Psoas muscle (tissue), 8 donors: Measurements from ENCODE around the gene GDI2. TPM values are rescaled to one million over a fixed set of nuclear protein-coding genes. Genes with fewer than 3 reads are reported as not detected.

Source experiments
- ATAC-seq, 4 donors: fragments of 200-7000 bp; cut with Tn5 transposase; one replicate each; pipeline ENCODE4 v1.9.1; 2020; ENCODE audit warnings: moderate library complexity in 3 of 4, mild to moderate bottlenecking in 2 of 4
- DNase-seq, 2 donors: peaks; one replicate each; pipeline ENCODE4 v3.0.0-alpha.2; 2020
- H3K27ac ChIP-seq: fragments of 200-600 bp; one replicate; pipeline ENCODE4 v1.8.0; 2022
- H3K27me3 ChIP-seq, 3 donors: fragments of 200-600 bp in 1 of 3; one replicate each; pipeline versions ENCODE4 v1.6.1 to v1.8.0; 2013 to 2022; ENCODE audit warnings: low read length in 2 of 3, mild to moderate bottlenecking in 2 of 3, moderate library complexity in 1 of 3; ENCODE audit not compliant: insufficient read depth in 3 of 3
- H3K36me3 ChIP-seq, 2 donors: fragments of 200-600 bp in 1 of 2; one replicate each; pipeline versions ENCODE4 v1.6.1 to v1.8.0; 2013 to 2022; ENCODE audit warnings: low read depth in 1 of 2, mild to moderate bottlenecking in 1 of 2, moderate library complexity in 1 of 2; ENCODE audit not compliant: insufficient read depth in 1 of 2
- H3K4me1 ChIP-seq: fragments of 200-600 bp; one replicate; pipeline ENCODE4 v1.8.0; 2022
- H3K4me3 ChIP-seq: fragments of 200-600 bp; one replicate; pipeline ENCODE4 v1.8.0; 2022; ENCODE audit warnings: mild to moderate bottlenecking
- H3K9me3 ChIP-seq: fragments of 200-600 bp; one replicate; pipeline ENCODE4 v1.8.0; 2022
- WGBS, 3 donors: extraction: QIAGEN DNeasy Blood & Tissue Kit; methylation state at CpG; one replicate each; pipeline versions ENCODE4 v1.1.6 to v1.1.7; 2013; 5-methylcytosine and 5-hydroxymethylcytosine counted together
- intact Hi-C, 2 donors: fragments of 100-400 bp; cut with DNase I; formaldehyde crosslinking; loops; one replicate each; pipeline versions ENCODE4 v1.11.0 to v1.14.2; 2022
- polyA plus RNA-seq, 3 donors: library from polyadenylated mRNA; stranded (reverse); fragments of 200-250 nt; gene quantifications; one replicate each; pipeline ENCODE4 v1.2.3, GENCODE V29; 2013
- total RNA-seq, 4 donors: library from RNA; stranded (reverse); fragmentation: NEBNext Ultra II Directional in 2 of 4; extraction: Animal tissue kit (Norgen Biotek cat#: 25700) in 2 of 4; gene quantifications; one replicate each; pipeline versions ENCODE4 v1.2.1 to v1.2.4, GENCODE V29; 2021 to 2023
- TF ChIP-seq, protein P1 (sequence below): fragments of 200-600 bp; IDR thresholded peaks from one replicate; pipeline ENCODE4 v1.8.0; 2022; ENCODE audit warnings: antibody characterized with exemption
- donor health status: healthy with polysubstance abuse.
- donor health status: DM: no; HTN: no; CAD: no; lungs with moderate emphysema.
- donor health status: Bipolar disorder and iron deficiency.
- donor health status: healthy.
- donor health status: DM: yes; HTN: yes; CAD: no.
- donor health status: DM: no; HTN: no; CAD: no.
- donor health status: DM: no; HTN: no; CAD: no.
- donor health status: DM: yes; HTN: yes; CAD: no.

Gene GDI2
- total and polyA plus RNA-seq, 7 donors = 79.6 to 152 (median 116) TPM

DNA sequence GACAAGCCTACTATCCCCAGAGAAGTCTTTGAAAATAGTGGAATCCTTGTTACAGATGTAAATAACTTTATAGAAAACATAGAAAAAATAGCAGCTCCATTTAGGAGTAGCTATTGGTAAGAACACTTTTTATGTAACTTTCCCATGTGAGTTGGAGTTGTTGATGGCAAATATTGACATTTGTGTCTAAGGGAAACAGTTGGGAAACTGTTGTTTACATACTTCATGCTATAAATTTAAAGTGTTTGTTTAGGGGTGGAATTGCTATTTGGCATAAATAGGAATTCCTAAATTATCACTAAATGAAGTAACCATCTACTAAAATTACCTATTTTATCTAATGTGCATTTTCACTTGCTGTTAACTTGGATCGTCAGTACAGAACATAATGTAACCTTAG, 50.7 kb downstream of the GDI2 start:
- ATAC-seq = no peak
- 33 to 80% (median 76%) methylated on average over 1 of the region's 1 CpG for WGBS, 3 donors
- DNase-seq = no peak
- H3K9me3 ChIP-seq = no peaks in the 10 kb centered on the region
- no peak overlapping the region for H3K27ac ChIP-seq
- H3K4me1 ChIP-seq = no peaks in the 10 kb centered on the region
- intact Hi-C loops = no loop called here
- TF ChIP-seq, protein P1, sequence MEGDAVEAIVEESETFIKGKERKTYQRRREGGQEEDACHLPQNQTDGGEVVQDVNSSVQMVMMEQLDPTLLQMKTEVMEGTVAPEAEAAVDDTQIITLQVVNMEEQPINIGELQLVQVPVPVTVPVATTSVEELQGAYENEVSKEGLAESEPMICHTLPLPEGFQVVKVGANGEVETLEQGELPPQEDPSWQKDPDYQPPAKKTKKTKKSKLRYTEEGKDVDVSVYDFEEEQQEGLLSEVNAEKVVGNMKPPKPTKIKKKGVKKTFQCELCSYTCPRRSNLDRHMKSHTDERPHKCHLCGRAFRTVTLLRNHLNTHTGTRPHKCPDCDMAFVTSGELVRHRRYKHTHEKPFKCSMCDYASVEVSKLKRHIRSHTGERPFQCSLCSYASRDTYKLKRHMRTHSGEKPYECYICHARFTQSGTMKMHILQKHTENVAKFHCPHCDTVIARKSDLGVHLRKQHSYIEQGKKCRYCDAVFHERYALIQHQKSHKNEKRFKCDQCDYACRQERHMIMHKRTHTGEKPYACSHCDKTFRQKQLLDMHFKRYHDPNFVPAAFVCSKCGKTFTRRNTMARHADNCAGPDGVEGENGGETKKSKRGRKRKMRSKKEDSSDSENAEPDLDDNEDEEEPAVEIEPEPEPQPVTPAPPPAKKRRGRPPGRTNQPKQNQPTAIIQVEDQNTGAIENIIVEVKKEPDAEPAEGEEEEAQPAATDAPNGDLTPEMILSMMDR = no peak
- no peak overlapping the region for H3K4me3 ChIP-seq
- H3K27me3 ChIP-seq = no peaks in the 10 kb centered on the region
- H3K36me3 ChIP-seq = peaks cover 30 to 99% of the 10 kb centered on the region in 2 donors

DNA sequence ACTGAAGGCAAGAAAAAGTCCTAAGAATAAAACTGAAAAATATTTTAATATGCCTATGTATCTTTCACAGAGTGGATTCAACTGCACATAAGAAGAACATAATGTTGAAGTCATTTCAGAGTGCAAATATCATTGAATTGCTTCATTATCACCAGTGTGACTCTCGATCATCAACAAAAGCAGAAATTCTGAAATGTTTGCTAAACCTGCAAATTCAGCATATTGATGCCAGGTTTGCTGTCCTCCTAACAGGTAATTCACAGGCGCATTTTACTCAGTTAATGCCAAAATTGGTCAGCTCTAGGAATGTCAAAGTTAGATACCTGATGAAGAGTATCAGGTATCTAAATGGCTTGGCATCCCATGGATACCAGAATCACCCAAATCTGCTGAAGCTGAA, 52.0 kb downstream of the GDI2 start:
- Histone ChIP-seq H3K4me1 (no peaks in the 10 kb centered on the region), H3K27me3 (no peaks in the 10 kb centered on the region), H3K4me3 (no peak overlapping the region), H3K9me3 (no peaks in the 10 kb centered on the region), H3K36me3 (peaks cover 32 to 99% of the 10 kb centered on the region in 2 donors), H3K27ac (no peak overlapping the region)
- ATAC-seq (no peak), DNase-seq (no peak)
- TF ChIP-seq, protein P1 = no peak
- 96 to 97% (median 96%) methylated on average over 2 of the region's 2 CpGs for WGBS, 3 donors
- intact Hi-C loops = no loop called here

DNA sequence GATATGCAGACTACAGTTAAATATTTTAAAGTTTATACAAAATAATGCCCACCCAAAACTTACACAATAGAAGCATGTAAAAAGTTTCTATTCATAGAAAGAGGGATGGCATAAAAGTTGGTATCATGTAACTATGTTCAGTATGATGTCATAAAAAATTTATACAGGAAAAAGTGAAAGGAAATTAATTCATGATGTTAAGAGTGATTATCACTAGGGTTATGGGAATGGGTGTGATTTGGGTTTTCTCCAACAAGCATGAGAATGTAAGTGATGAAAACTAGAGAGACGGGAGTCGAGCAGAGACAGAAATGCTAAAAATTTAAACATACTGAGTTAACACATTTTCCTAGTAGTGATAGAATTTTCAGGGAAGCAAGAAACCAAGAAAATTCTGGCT, 52.7 kb downstream of the GDI2 start:
- no peaks in the 10 kb centered on the region for H3K27me3 ChIP-seq
- ATAC-seq (no peak), DNase-seq (no peak)
- 87 to 90% (median 89%) methylated on average over 2 of the region's 2 CpGs for WGBS, 3 donors
- TF ChIP-seq, protein P1 = no peak
- no peak overlapping the region for H3K4me3 ChIP-seq
- H3K36me3 ChIP-seq = peaks cover 32 to 96% of the 10 kb centered on the region in 2 donors
- H3K27ac ChIP-seq = no peak overlapping the region
- H3K4me1 ChIP-seq = no peaks in the 10 kb centered on the region
- H3K9me3 ChIP-seq = no peaks in the 10 kb centered on the region
- intact Hi-C loops = no loop called here

DNA sequence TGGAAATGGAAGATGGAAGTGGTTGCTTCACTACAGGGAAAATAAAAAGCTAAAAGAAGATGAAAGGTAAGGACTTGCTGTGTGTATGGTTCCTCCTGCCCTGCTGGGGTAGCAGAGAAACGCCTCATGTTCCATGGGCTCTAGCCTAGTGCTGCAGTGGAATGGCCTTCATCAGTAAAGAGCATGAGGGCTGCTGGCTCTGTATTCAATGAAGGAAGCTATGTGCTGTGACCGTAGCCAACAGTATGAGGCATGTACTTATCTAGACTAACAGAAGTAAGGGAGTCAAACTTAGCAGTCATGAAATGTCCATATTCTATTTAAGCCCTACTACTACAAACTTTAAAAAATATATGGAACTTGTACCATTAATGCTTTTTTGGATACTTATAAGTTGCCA, 54.3 kb downstream of the GDI2 start:
- Histone ChIP-seq H3K36me3 (peaks cover 22 to 81% of the 10 kb centered on the region in 2 donors), H3K4me3 (no peak overlapping the region), H3K9me3 (no peaks in the 10 kb centered on the region), H3K4me1 (no peaks in the 10 kb centered on the region), H3K27me3 (no peaks in the 10 kb centered on the region), H3K27ac (no peak overlapping the region)
- 91 to 94% (median 92%) methylated on average over 2 of the region's 2 CpGs for WGBS, 3 donors
- DNase-seq (no peak), ATAC-seq (no peak)
- TF ChIP-seq, protein P1 = no peak
- intact Hi-C loops = no loop called here

- intact Hi-C loops = no loop called here
- ATAC-seq = no peak
Observed at GRCh38 chr10:5757766-5758517, 55.3 kb downstream of the GDI2 start.

More at GRCh38 chr10:5757766-5758517, 55.3 kb downstream of the GDI2 start:
- 90 to 96% (median 93%) methylated on average over 3 of the region's 3 CpGs for WGBS, 3 donors
- TF ChIP-seq, protein P1 = no peak
- Histone ChIP-seq H3K27me3 (no peaks in the 10 kb centered on the region), H3K9me3 (no peaks in the 10 kb centered on the region), H3K36me3 (peaks cover 22 to 79% of the 10 kb centered on the region in 2 donors), H3K27ac (no peak overlapping the region), H3K4me1 (no peaks in the 10 kb centered on the region), H3K4me3 (no peak overlapping the region)
- no peak for DNase-seq
